ENCODE data around the gene RALGPS1. TPM values are rescaled to one million over a fixed set of nuclear protein-coding genes. Genes with fewer than 3 reads are reported as not detected.

The RALGPS1 gene
- total and polyA plus RNA-seq, 2 experiments from 2014 or later, result 13.1 to 22.1 TPM

GRCh38 chr9:127089631-127090081, 175.1 kb downstream of the RALGPS1 start:
- no peak overlapping the region for H3K27ac ChIP-seq
- H3K9me2 ChIP-seq (replicated peaks; ENCODE audit: insufficient read depth), result no peaks in the 10 kb centered on the region
- TF ChIP-seq EZH2phosphoT487 (IDR thresholded peaks at IDR 0.05; ENCODE audit: low read depth, severe bottlenecking, unreplicated experiment) (no peak), EZH2 (IDR thresholded peaks at IDR 0.05; ENCODE audit: borderline replicate concordance) (no peak), CTCF (IDR thresholded peaks at IDR 0.05; ENCODE audit: poor library complexity) (no peak)
- H3K27me3 ChIP-seq, result no peaks in the 10 kb centered on the region
- H3K4me2 ChIP-seq, result no peak overlapping the region
- H3K36me3 ChIP-seq (replicated peaks; ENCODE audit: insufficient read depth, low read depth), result no peaks in the 10 kb centered on the region
- no peaks in the 10 kb centered on the region for H3K4me1 ChIP-seq (ENCODE audit: insufficient read depth)
- no peak overlapping the region for H3K4me3 ChIP-seq
- no peak for DNase-seq (ENCODE audit: low spot score)
- H3K9me3 ChIP-seq (ENCODE audit: low read depth), result no peaks in the 10 kb centered on the region
- H4K20me1 ChIP-seq (ENCODE audit: insufficient read depth, poor library complexity, severe bottlenecking), result no peaks in the 10 kb centered on the region
- 96% methylated on average over 6 of the region's 6 CpGs for WGBS (ENCODE audit: low lambda C conversion rate, missing lambda C conversion rate)
- H2AFZ ChIP-seq, result no peak overlapping the region
- no peaks in the 10 kb centered on the region for H3K79me2 ChIP-seq

- Histone ChIP-seq H3K4me3 (no peak overlapping the region), H3K9me2 (replicated peaks; ENCODE audit: insufficient read depth) (no peaks in the 10 kb centered on the region), H3K27ac (no peak overlapping the region), H3K79me2 (no peaks in the 10 kb centered on the region), H3K4me2 (no peak overlapping the region), H3K36me3 (replicated peaks; ENCODE audit: insufficient read depth, low read depth) (no peaks in the 10 kb centered on the region), H3K9me3 (ENCODE audit: low read depth) (no peaks in the 10 kb centered on the region), H3K4me1 (ENCODE audit: insufficient read depth) (no peaks in the 10 kb centered on the region), H3K27me3 (no peaks in the 10 kb centered on the region), H4K20me1 (ENCODE audit: insufficient read depth, poor library complexity, severe bottlenecking) (no peaks in the 10 kb centered on the region), H2AFZ (no peak overlapping the region)
- 90% methylated on average over 6 of the region's 6 CpGs for WGBS (ENCODE audit: low lambda C conversion rate, missing lambda C conversion rate)
- no peak for DNase-seq (ENCODE audit: low spot score)
- TF ChIP-seq CTCF (IDR thresholded peaks at IDR 0.05; ENCODE audit: poor library complexity), result no peak
- no peak for TF ChIP-seq EZH2 (IDR thresholded peaks at IDR 0.05; ENCODE audit: borderline replicate concordance)
- TF ChIP-seq EZH2phosphoT487 (IDR thresholded peaks at IDR 0.05; ENCODE audit: low read depth, severe bottlenecking, unreplicated experiment), result no peak
These were observed 175.9 kb downstream of the RALGPS1 start for GRCh38 chr9:127090341-127090985.

GRCh38 chr9:127091526-127091925, 176.9 kb downstream of the RALGPS1 start:
- no peaks in the 10 kb centered on the region for H3K79me2 ChIP-seq
- no peak overlapping the region for H3K4me3 ChIP-seq
- no peak overlapping the region for H2AFZ ChIP-seq
- 90% methylated on average over 13 of the region's 13 CpGs for WGBS (ENCODE audit: low lambda C conversion rate, missing lambda C conversion rate)
- H3K36me3 ChIP-seq (replicated peaks; ENCODE audit: insufficient read depth, low read depth), result no peaks in the 10 kb centered on the region
- no peaks in the 10 kb centered on the region for H3K9me2 ChIP-seq (replicated peaks; ENCODE audit: insufficient read depth)
- no peak overlapping the region for H3K27ac ChIP-seq
- TF ChIP-seq EZH2 (IDR thresholded peaks at IDR 0.05; ENCODE audit: borderline replicate concordance), result no peak
- no peak for TF ChIP-seq EZH2phosphoT487 (IDR thresholded peaks at IDR 0.05; ENCODE audit: low read depth, severe bottlenecking, unreplicated experiment)
- TF ChIP-seq CTCF (IDR thresholded peaks at IDR 0.05; ENCODE audit: poor library complexity), result no peak
- no peaks in the 10 kb centered on the region for H3K9me3 ChIP-seq (ENCODE audit: low read depth)
- no peaks in the 10 kb centered on the region for H4K20me1 ChIP-seq (ENCODE audit: insufficient read depth, poor library complexity, severe bottlenecking)
- no peaks in the 10 kb centered on the region for H3K4me1 ChIP-seq (ENCODE audit: insufficient read depth)
- DNase-seq (ENCODE audit: low spot score), result no peak
- H3K27me3 ChIP-seq, result no peaks in the 10 kb centered on the region
- H3K4me2 ChIP-seq, result no peak overlapping the region
